Measurements from ENCODE around the gene SYNGR3.
"Not testable (repeated sequence)": the region's sequence is repeated elsewhere in the genome, so short reads cannot be mapped to it uniquely, and the experiment has no call there.

DNA sequence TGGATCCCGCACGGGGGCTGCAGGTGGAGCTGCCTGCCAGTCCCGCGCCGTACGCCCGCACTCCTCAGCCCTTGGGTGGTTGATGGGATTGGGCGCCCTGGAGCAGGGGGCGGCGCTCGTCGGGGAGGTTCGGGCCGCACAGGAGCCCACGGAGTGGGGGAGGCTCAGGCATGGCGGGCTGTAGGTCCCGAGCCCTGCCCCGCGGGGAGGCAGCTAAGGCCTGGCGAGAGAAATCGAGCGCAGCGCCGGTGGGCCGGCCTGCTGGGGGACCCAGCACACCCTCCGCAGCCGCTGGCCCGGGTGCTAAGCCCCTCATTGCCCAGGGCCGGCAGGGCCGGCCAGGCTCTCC lies 31.7 kb upstream of the SYNGR3 start:
- TF ChIP-seq, protein P1, sequence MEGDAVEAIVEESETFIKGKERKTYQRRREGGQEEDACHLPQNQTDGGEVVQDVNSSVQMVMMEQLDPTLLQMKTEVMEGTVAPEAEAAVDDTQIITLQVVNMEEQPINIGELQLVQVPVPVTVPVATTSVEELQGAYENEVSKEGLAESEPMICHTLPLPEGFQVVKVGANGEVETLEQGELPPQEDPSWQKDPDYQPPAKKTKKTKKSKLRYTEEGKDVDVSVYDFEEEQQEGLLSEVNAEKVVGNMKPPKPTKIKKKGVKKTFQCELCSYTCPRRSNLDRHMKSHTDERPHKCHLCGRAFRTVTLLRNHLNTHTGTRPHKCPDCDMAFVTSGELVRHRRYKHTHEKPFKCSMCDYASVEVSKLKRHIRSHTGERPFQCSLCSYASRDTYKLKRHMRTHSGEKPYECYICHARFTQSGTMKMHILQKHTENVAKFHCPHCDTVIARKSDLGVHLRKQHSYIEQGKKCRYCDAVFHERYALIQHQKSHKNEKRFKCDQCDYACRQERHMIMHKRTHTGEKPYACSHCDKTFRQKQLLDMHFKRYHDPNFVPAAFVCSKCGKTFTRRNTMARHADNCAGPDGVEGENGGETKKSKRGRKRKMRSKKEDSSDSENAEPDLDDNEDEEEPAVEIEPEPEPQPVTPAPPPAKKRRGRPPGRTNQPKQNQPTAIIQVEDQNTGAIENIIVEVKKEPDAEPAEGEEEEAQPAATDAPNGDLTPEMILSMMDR (conservative IDR thresholded peaks at IDR 0.05 in 1 of 2, IDR thresholded peaks at IDR 0.05 in 1 of 2; ENCODE audit: extremely low read depth in 1 of 2, insufficient read depth in 1 of 2, low read depth in 1 of 2, low read length in 2 of 2): not testable (repeated sequence)
- TF ChIP-seq EZH2 (IDR thresholded peaks at IDR 0.05; ENCODE audit: borderline replicate concordance, low read length): not testable (repeated sequence)
